ENCODE results near the gene CHIC1.
"Not testable (repeated sequence)": the region's sequence is repeated elsewhere in the genome, so short reads cannot be mapped to it uniquely, and the experiment has no call there.

The CHIC1 gene

GRCh38 chrX:73647632-73648322, 84.8 kb downstream of the CHIC1 start:
- H3K4me3 ChIP-seq (ENCODE audit: low read depth, low read length) = no peak overlapping the region
- no peak for DNase-seq (ENCODE audit: low read depth)
- TF ChIP-seq CTCF (IDR thresholded peaks at IDR 0.05; ENCODE audit: control insufficient read depth, extremely low read depth, insufficient read depth) = no peak

GRCh38 chrX:73661322-73661721, 98.3 kb downstream of the CHIC1 start:
- H3K4me3 ChIP-seq (ENCODE audit: low read depth, low read length); DNase-seq (ENCODE audit: low read depth): not testable (repeated sequence)

- no peak for TF ChIP-seq CTCF (IDR thresholded peaks at IDR 0.05; ENCODE audit: control insufficient read depth, extremely low read depth, insufficient read depth)
- no peak for DNase-seq (ENCODE audit: low read depth)
- no peak overlapping the region for H3K4me3 ChIP-seq (ENCODE audit: low read depth, low read length)
Observed at GRCh38 chrX:73668779-73669178, 105.8 kb downstream of the CHIC1 start.

- H3K4me3 ChIP-seq (ENCODE audit: low read depth, low read length) = no peak overlapping the region
- no peak for TF ChIP-seq CTCF (IDR thresholded peaks at IDR 0.05; ENCODE audit: control insufficient read depth, extremely low read depth, insufficient read depth)
- no peak for DNase-seq (ENCODE audit: low read depth)
Observed at GRCh38 chrX:73681408-73681807, 118.4 kb downstream of the CHIC1 start.

GRCh38 chrX:73683236-73683859, 120.4 kb downstream of the CHIC1 start:
- no peak for DNase-seq (ENCODE audit: low read depth)
- no peak for TF ChIP-seq CTCF (IDR thresholded peaks at IDR 0.05; ENCODE audit: control insufficient read depth, extremely low read depth, insufficient read depth)
- H3K4me3 ChIP-seq (ENCODE audit: low read depth, low read length) = no peak overlapping the region

GRCh38 chrX:73707014-73707413, 144.0 kb downstream of the CHIC1 start:
- DNase-seq (ENCODE audit: low read depth); H3K4me3 ChIP-seq (ENCODE audit: low read depth, low read length): not testable (repeated sequence)

GRCh38 chrX:73728602-73729001, 165.6 kb downstream of the CHIC1 start:
- no peak for DNase-seq (ENCODE audit: low read depth)
- H3K4me3 ChIP-seq (ENCODE audit: low read depth, low read length) = no peak overlapping the region
- no peak for TF ChIP-seq CTCF (IDR thresholded peaks at IDR 0.05; ENCODE audit: control insufficient read depth, extremely low read depth, insufficient read depth)
